Activated CD8-positive, alpha-beta memory T cell treated with anti-CD3 and anti-CD28 coated beads, Interleukin-2, amount 50 U/mL, for 1 hour (primary cell): ENCODE data around the gene CORO2B.
"Not testable (repeated sequence)": the region's sequence is repeated elsewhere in the genome, so short reads cannot be mapped to it uniquely, and the experiment has no call there.

ENCODE experiments used
- DNase-seq: peaks from one replicate; pipeline ENCODE4 v3.0.0-alpha.2; 2020; ENCODE audit errors: extremely low read depth

CORO2B gene

GRCh38 chr15:68630211-68630555 is 51.4 kb downstream of the CORO2B start:
- no peak for DNase-seq

GRCh38 chr15:68630836-68631235 is 52.0 kb downstream of the CORO2B start:
- DNase-seq, result no peak

GRCh38 chr15:68631601-68632051 is 52.8 kb downstream of the CORO2B start:
- no peak for DNase-seq

GRCh38 chr15:68632101-68632500 is 53.3 kb downstream of the CORO2B start:
- DNase-seq, result no peak

- no peak for DNase-seq
Observed at GRCh38 chr15:68633231-68634121, 54.7 kb downstream of the CORO2B start.

- DNase-seq, result no peak
Observed at GRCh38 chr15:68634122-68634482, 55.3 kb downstream of the CORO2B start.

- DNase-seq, result no peak
Observed at GRCh38 chr15:68634531-68634930, 55.7 kb downstream of the CORO2B start.

GRCh38 chr15:68635141-68635540 is 56.3 kb downstream of the CORO2B start:
- DNase-seq, result no peak

- no peak for DNase-seq
Observed at GRCh38 chr15:68636256-68636655, 57.5 kb downstream of the CORO2B start.

- DNase-seq, result no peak
Observed at GRCh38 chr15:68637767-68638404, 59.1 kb downstream of the CORO2B start.

GRCh38 chr15:68638953-68639515 is 60.2 kb downstream of the CORO2B start:
- no peak for DNase-seq

GRCh38 chr15:68639926-68640600 is 61.3 kb downstream of the CORO2B start:
- DNase-seq, result no peak

- DNase-seq, result no peak
Observed at GRCh38 chr15:68640791-68641331, 62.1 kb downstream of the CORO2B start.

GRCh38 chr15:68641376-68641775 is 62.6 kb downstream of the CORO2B start:
- no peak for DNase-seq

- DNase-seq, result no peak
Observed at GRCh38 chr15:68642491-68642845, 63.7 kb downstream of the CORO2B start.

GRCh38 chr15:68643216-68643830 is 64.5 kb downstream of the CORO2B start:
- DNase-seq, result no peak

- DNase-seq, result no peak
Observed at GRCh38 chr15:68644083-68644904, 65.5 kb downstream of the CORO2B start.

- no peak for DNase-seq
Observed at GRCh38 chr15:68644996-68645395, 66.2 kb downstream of the CORO2B start.

- no peak for DNase-seq
Observed at GRCh38 chr15:68646156-68646555, 67.4 kb downstream of the CORO2B start.

GRCh38 chr15:68646696-68647095 is 67.9 kb downstream of the CORO2B start:
- DNase-seq, result no peak

- not testable (repeated sequence) for DNase-seq
Observed at GRCh38 chr15:68647361-68647760, 68.6 kb downstream of the CORO2B start.
